Liver (tissue), 9 donors: ENCODE measurements around the gene FSD1. TPM values are rescaled to one million over a fixed set of nuclear protein-coding genes. Genes with fewer than 3 reads are reported as not detected.

Experiments
- DNase-seq: peaks from one replicate; pipeline ENCODE4 v3.0.0-alpha.2; 2017; ENCODE audit warnings: low spot score
- H3K27ac ChIP-seq, 2 donors: one replicate each; pipeline ENCODE4 v1.7.0; 2013; ENCODE audit warnings: inconsistent platforms in 2 of 2, low read length in 2 of 2, control low read depth in 1 of 2, low read depth in 1 of 2, mild to moderate bottlenecking in 1 of 2
- H3K27me3 ChIP-seq, 4 donors: one replicate each; pipeline versions ENCODE4 v1.6.1 to v1.7.0; 2013; ENCODE audit warnings: low read length in 3 of 4, inconsistent platforms in 1 of 4, mild to moderate bottlenecking in 1 of 4, moderate library complexity in 1 of 4; ENCODE audit not compliant: control insufficient read depth in 4 of 4, insufficient read depth in 4 of 4
- H3K36me3 ChIP-seq, 4 donors: one replicate each; pipeline versions ENCODE4 v1.6.1 to v1.7.0; 2013; ENCODE audit warnings: low read length in 3 of 4, mild to moderate bottlenecking in 3 of 4, low read depth in 1 of 4, moderate library complexity in 1 of 4; ENCODE audit not compliant: control insufficient read depth in 4 of 4, insufficient read depth in 3 of 4
- H3K4me1 ChIP-seq, 4 donors: one replicate each; pipeline versions ENCODE4 v1.6.1 to v1.7.0; 2013; ENCODE audit warnings: low read length in 3 of 4, mild to moderate bottlenecking in 3 of 4, moderate library complexity in 1 of 4; ENCODE audit not compliant: control insufficient read depth in 4 of 4, insufficient read depth in 4 of 4
- H3K4me3 ChIP-seq, 3 donors: one replicate each; pipeline versions ENCODE4 v1.6.1 to v1.7.0; 2013; ENCODE audit warnings: low read length in 3 of 3, control low read depth in 1 of 3, low read depth in 1 of 3, mild to moderate bottlenecking in 1 of 3
- H3K9ac ChIP-seq, 2 donors: one replicate each; pipeline ENCODE4 v1.7.0; 2013; ENCODE audit warnings: low read length in 2 of 2, mild to moderate bottlenecking in 2 of 2, moderate library complexity in 2 of 2, control low read depth in 1 of 2, low read depth in 1 of 2
- H3K9me3 ChIP-seq, 4 donors: one replicate each; pipeline versions ENCODE4 v1.6.1 to v1.7.0; 2013; ENCODE audit warnings: low read length in 3 of 4; ENCODE audit not compliant: control insufficient read depth in 4 of 4
- EGR1 ChIP-seq, 2 donors: IDR thresholded peaks; 2 replicates each; pipeline ENCODE4 v1.6.1; 2016 to 2018; ENCODE audit warnings: antibody characterized with exemption in 2 of 2, low read depth in 2 of 2
- FOXA1 ChIP-seq: IDR thresholded peaks from 2 replicates; pipeline ENCODE4 v1.6.1; 2016; ENCODE audit warnings: antibody characterized with exemption
- FOXA2 ChIP-seq: IDR thresholded peaks from 2 replicates; pipeline ENCODE4 v1.6.1; 2016; ENCODE audit warnings: antibody characterized with exemption
- GABPA ChIP-seq, 2 donors: IDR thresholded peaks in 1 of 2; conservative IDR thresholded peaks in 1 of 2; 2 replicates each; pipeline ENCODE4 v1.6.1; 2016; ENCODE audit warnings: antibody characterized with exemption in 2 of 2, mild to moderate bottlenecking in 1 of 2, moderate library complexity in 1 of 2
- HNF4A ChIP-seq, 2 donors: conservative IDR thresholded peaks; 2 replicates each; pipeline ENCODE4 v1.6.1; 2016; ENCODE audit warnings: antibody characterized with exemption in 2 of 2, mild to moderate bottlenecking in 2 of 2
- HNF4G ChIP-seq: IDR thresholded peaks from 2 replicates; pipeline ENCODE4 v1.6.1; 2016; ENCODE audit warnings: antibody characterized with exemption
- JUND ChIP-seq, 2 donors: IDR thresholded peaks; 2 replicates each; pipeline ENCODE4 v1.6.1; 2016; ENCODE audit warnings: antibody characterized with exemption in 2 of 2
- NR2F2 ChIP-seq: IDR thresholded peaks from 2 replicates; pipeline ENCODE4 v1.6.1; 2016; ENCODE audit warnings: antibody characterized with exemption
- RAD21 ChIP-seq, 2 donors: IDR thresholded peaks; 2 replicates each; pipeline ENCODE4 v1.6.1; 2016; ENCODE audit warnings: antibody characterized with exemption in 2 of 2, mild to moderate bottlenecking in 2 of 2
- RXRA ChIP-seq, 2 donors: IDR thresholded peaks; 2 replicates each; pipeline ENCODE4 v1.6.1; 2017 to 2018; ENCODE audit warnings: antibody characterized with exemption in 2 of 2, mild to moderate bottlenecking in 1 of 2
- TAF1 ChIP-seq: conservative IDR thresholded peaks from 2 replicates; pipeline ENCODE4 v1.6.1; 2016; ENCODE audit warnings: antibody characterized with exemption, mild to moderate bottlenecking
- YY1 ChIP-seq: IDR thresholded peaks from 2 replicates; pipeline ENCODE4 v1.6.1; 2016; ENCODE audit warnings: antibody characterized with exemption, mild to moderate bottlenecking
- WGBS: extraction: QIAGEN DNeasy Blood & Tissue Kit; methylation state at CpG from one replicate; pipeline ENCODE4 v1.1.7; 2013; 5-methylcytosine and 5-hydroxymethylcytosine counted together
- polyA plus RNA-seq, 2 donors: library from polyadenylated mRNA; stranded (reverse) in 1 of 2; unstranded in 1 of 2; fragments of 200-250 nt in 1 of 2; fragments of >200 nt in 1 of 2; fragmentation: Nextera tagmentation in 1 of 2; extraction: Ambion mirVana in 1 of 2; gene quantifications; one replicate each; pipeline versions ENCODE4 v1.2.1 to v1.2.3, GENCODE V29; 2013 to 2015
- total RNA-seq, 2 donors: library from RNA; depleted of rRNA; stranded (reverse); fragments of >200 nt; gene quantifications; one replicate each; pipeline ENCODE4 v1.2.3, GENCODE V29; 2014
- TF ChIP-seq, protein P1 (sequence below): IDR thresholded peaks from 2 replicates; pipeline ENCODE4 v1.6.1; 2016; ENCODE audit warnings: antibody characterized with exemption
- TF ChIP-seq, protein P2 (sequence below): IDR thresholded peaks from 2 replicates; pipeline ENCODE4 v1.6.1; 2016; ENCODE audit warnings: antibody characterized with exemption
- TF ChIP-seq, protein P3 (sequence below): IDR thresholded peaks from 2 replicates; pipeline ENCODE4 v1.6.1; 2016; ENCODE audit warnings: antibody characterized with exemption
- TF ChIP-seq, protein P4 (sequence below): fragments of 150-350 bp; IDR thresholded peaks from 2 replicates; pipeline ENCODE4 v1.5.1; 2017; ENCODE audit warnings: improper control_type of control experiment, low read depth, low read length; ENCODE audit not compliant: missing input control
- donor health status: healthy.
- donor health status: healthy.
- donor health status: healthy.
- donor health status: healthy.
- donor health status: healthy.

The FSD1 gene
- total and polyA plus RNA-seq, 4 donors = 0.05 to 0.92 (median 0.19) TPM; not detected in 1

DNA sequence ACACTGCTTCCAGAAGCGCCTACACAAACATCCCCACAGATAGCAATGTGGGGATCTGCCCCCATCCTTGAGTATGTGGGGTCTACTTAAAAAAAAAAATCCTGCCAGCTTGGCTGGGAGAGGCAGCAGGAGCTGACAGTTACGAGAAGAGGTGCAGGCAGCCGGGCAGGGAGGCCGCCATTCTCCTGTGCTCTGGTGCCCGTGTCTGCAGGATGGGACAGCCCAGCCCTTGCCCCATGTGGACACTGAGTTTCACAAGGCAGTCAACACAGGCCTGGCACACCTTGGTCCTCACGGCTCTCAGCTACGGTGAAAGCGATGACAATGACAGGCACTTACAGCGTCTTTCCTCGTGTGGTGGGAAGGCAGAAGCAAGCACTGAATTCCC lies 62.9 kb downstream of the FSD1 start:
- no peak overlapping the region for H3K27ac ChIP-seq
- no peak for DNase-seq
- 84% methylated on average over 10 of the region's 10 CpGs for WGBS

DNA sequence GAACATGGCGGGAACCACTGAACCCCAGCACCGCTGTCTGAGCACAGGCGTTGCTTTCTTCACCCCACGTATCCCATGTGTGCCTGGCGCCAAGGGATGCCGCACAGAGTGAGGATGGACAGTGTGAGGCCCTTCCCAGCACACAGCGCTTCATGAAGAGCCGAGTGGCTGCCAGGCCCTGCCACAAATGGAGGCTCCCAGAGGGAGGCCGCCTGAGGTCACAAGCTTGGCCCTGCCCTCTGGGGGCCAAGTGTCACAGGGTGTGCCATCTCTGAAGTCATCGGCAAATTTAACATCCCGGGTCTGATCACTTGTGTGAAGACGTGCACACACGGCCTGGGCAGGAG lies 63.4 kb downstream of the FSD1 start:
- TF ChIP-seq, protein P1, sequence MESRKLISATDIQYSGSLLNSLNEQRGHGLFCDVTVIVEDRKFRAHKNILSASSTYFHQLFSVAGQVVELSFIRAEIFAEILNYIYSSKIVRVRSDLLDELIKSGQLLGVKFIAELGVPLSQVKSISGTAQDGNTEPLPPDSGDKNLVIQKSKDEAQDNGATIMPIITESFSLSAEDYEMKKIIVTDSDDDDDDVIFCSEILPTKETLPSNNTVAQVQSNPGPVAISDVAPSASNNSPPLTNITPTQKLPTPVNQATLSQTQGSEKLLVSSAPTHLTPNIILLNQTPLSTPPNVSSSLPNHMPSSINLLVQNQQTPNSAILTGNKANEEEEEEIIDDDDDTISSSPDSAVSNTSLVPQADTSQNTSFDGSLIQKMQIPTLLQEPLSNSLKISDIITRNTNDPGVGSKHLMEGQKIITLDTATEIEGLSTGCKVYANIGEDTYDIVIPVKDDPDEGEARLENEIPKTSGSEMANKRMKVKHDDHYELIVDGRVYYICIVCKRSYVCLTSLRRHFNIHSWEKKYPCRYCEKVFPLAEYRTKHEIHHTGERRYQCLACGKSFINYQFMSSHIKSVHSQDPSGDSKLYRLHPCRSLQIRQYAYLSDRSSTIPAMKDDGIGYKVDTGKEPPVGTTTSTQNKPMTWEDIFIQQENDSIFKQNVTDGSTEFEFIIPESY = no peak
- TF ChIP-seq FOXA2 (no peak), YY1 (no peak), HNF4G (no peak), HNF4A (conservative IDR thresholded peaks at IDR 0.05) (no peak), TAF1 (no peak), GABPA (IDR thresholded peaks at IDR 0.05 in 1 of 2, conservative IDR thresholded peaks at IDR 0.05 in 1 of 2) (no peak), NR2F2 (no peak), JUND (IDR thresholded peaks at IDR 0.05) (no peak)
- TF ChIP-seq, protein P2, sequence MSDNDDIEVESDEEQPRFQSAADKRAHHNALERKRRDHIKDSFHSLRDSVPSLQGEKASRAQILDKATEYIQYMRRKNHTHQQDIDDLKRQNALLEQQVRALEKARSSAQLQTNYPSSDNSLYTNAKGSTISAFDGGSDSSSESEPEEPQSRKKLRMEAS = no peak
- H3K4me3 ChIP-seq = no peak overlapping the region
- peaks cover 4 to 46% (median 26%) of the 10 kb centered on the region in 4 donors for H3K4me1 ChIP-seq
- no peak overlapping the region for H3K9ac ChIP-seq
- DNase-seq = no peak
- peaks cover 7 to 29% (median 15%) of the 10 kb centered on the region in 4 donors for H3K36me3 ChIP-seq
- no peaks in the 10 kb centered on the region for H3K9me3 ChIP-seq
- H3K27ac ChIP-seq = peak overlapping the region; percentile 17 to 69
- WGBS = 84% methylated on average over 13 of the region's 13 CpGs
- no peaks in the 10 kb centered on the region for H3K27me3 ChIP-seq

More for the DNA sequence above, 62.9 kb downstream of the FSD1 start:
- peaks cover 9 to 34% (median 18%) of the 10 kb centered on the region in 4 donors for H3K36me3 ChIP-seq
- no peaks in the 10 kb centered on the region for H3K27me3 ChIP-seq
- H3K4me3 ChIP-seq = no peak overlapping the region
- no peaks in the 10 kb centered on the region for H3K9me3 ChIP-seq
- TF ChIP-seq NR2F2 (no peak), FOXA1 (no peak), YY1 (no peak), RAD21 (IDR thresholded peaks at IDR 0.05) (no peak), JUND (IDR thresholded peaks at IDR 0.05) (no peak), FOXA2 (no peak), HNF4G (no peak), RXRA (IDR thresholded peaks at IDR 0.05) (no peak), EGR1 (IDR thresholded peaks at IDR 0.05; ENCODE audit: low read depth in 2 of 2) (no peak), GABPA (IDR thresholded peaks at IDR 0.05 in 1 of 2, conservative IDR thresholded peaks at IDR 0.05 in 1 of 2) (no peak), HNF4A (conservative IDR thresholded peaks at IDR 0.05) (no peak)
- TF ChIP-seq, protein P2 = no peak
- TF ChIP-seq, protein P3, sequence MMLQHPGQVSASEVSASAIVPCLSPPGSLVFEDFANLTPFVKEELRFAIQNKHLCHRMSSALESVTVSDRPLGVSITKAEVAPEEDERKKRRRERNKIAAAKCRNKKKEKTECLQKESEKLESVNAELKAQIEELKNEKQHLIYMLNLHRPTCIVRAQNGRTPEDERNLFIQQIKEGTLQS = no peak
- TF ChIP-seq, protein P4, sequence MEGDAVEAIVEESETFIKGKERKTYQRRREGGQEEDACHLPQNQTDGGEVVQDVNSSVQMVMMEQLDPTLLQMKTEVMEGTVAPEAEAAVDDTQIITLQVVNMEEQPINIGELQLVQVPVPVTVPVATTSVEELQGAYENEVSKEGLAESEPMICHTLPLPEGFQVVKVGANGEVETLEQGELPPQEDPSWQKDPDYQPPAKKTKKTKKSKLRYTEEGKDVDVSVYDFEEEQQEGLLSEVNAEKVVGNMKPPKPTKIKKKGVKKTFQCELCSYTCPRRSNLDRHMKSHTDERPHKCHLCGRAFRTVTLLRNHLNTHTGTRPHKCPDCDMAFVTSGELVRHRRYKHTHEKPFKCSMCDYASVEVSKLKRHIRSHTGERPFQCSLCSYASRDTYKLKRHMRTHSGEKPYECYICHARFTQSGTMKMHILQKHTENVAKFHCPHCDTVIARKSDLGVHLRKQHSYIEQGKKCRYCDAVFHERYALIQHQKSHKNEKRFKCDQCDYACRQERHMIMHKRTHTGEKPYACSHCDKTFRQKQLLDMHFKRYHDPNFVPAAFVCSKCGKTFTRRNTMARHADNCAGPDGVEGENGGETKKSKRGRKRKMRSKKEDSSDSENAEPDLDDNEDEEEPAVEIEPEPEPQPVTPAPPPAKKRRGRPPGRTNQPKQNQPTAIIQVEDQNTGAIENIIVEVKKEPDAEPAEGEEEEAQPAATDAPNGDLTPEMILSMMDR = no peak
- H3K4me1 ChIP-seq = peaks cover 4 to 43% (median 23%) of the 10 kb centered on the region in 4 donors
- no peak overlapping the region for H3K9ac ChIP-seq
